ENCODE data around the gene NAMPT. TPM values are rescaled to one million over a fixed set of nuclear protein-coding genes. Genes with fewer than 3 reads are reported as not detected.
A peak's percentile ranks its signal among the peaks of the same experiment; 100 is the strongest.

Gene NAMPT
- total and polyA plus RNA-seq, 9 of the 15 experiments (the other 6 are each of a cell fraction or from before 2014, with no cell fraction given): 41.1 to 160 (median 106) TPM

DNA sequence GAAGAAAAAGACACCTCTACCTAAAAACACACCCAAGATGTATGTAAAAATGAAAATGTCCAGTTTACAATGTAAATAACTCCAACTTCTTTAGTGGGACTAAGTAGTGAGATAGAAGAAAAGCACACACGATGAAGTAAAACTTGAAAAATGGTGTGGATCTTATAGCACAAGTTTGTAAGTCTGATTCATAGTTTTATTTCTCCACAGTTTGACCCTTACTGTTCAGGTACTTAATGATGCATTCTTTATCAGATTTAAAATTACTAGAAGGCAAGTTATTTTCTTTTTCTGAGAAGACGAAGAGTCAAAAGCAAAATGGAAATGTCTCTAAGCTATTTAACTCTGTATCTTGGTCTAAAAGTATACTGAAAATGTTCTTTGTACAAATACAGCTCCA, 6.1 kb downstream of the NAMPT start:
- DNase-seq (ENCODE audit: extremely low read depth in 1 of 4, low spot score in 3 of 4): no peak
- Histone ChIP-seq H3K9me1 (ENCODE audit: control insufficient read depth, insufficient read depth, low read length) (no peaks in the 10 kb centered on the region), H3K9ac (ENCODE audit: insufficient read depth in 1 of 2, low read depth in 2 of 2, low read length in 2 of 2) (no peak overlapping the region), H3K4me3 (no peak overlapping the region), H3K27ac (ENCODE audit: extremely low read depth, low read depth, low read length) (no peak overlapping the region), H3K4me2 (ENCODE audit: insufficient read depth, low read length) (no peak overlapping the region), H3K27me3 (ENCODE audit: control insufficient read depth in 2 of 2, insufficient read depth in 2 of 2, low read length in 2 of 2) (no peaks in the 10 kb centered on the region), H3K36me3 (ENCODE audit: control insufficient read depth, insufficient read depth, low read length) (peaks cover 64% of the 10 kb centered on the region), H4K20me1 (replicated peaks; ENCODE audit: control insufficient read depth, insufficient read depth, low read length) (peaks cover 6% of the 10 kb centered on the region; the same call in 1 of the 2 replicates), H2AFZ (ENCODE audit: low read depth, low read length) (no peak overlapping the region), H3K9me3 (replicated peaks; ENCODE audit: control insufficient read depth, insufficient read depth, low read depth, low read length) (no peaks in the 10 kb centered on the region), H3K79me2 (ENCODE audit: control insufficient read depth, insufficient read depth, low read length) (peaks cover 88% of the 10 kb centered on the region), H3K4me1 (replicated peaks in 1 of 2; ENCODE audit: control insufficient read depth in 2 of 2, insufficient read depth in 2 of 2, low read length in 2 of 2) (peaks cover 0 to 27% of the 10 kb centered on the region in 2 experiments; a peak in 4 of 5 replicates)
- POLR2A ChIA-PET: interaction anchor here (0.6 to 5.2 kb wide), 4 partner anchors 10 to 207 kb away, joined by 3 to 73 read pairs (median 5); no protein-coding TSS in a partner anchor
- no TSS peak for BruUV-seq (replicated peaks)
- CTCF ChIA-PET (ENCODE audit: low intra/inter-chr PET ratio): no interaction called here
- no peak for FAIRE-seq
- in situ Hi-C loops (cut with MboI) (no loop called here), intact Hi-C loops (cut with micrococcal nuclease) (no loop called here)
- WGBS (ENCODE audit: insufficient coverage, low coverage, missing lambda C conversion rate): 76% methylated on average over 2 of the region's 2 CpGs
- ATAC-seq: no peak
- TF ChIP-seq RBFOX2 (IDR thresholded peaks at IDR 0.05; ENCODE audit: low read depth, low read length): 0 out of 2 replicates have a peak, but pooled peaks have one; percentile 24
- TF ChIP-seq, protein P1, sequence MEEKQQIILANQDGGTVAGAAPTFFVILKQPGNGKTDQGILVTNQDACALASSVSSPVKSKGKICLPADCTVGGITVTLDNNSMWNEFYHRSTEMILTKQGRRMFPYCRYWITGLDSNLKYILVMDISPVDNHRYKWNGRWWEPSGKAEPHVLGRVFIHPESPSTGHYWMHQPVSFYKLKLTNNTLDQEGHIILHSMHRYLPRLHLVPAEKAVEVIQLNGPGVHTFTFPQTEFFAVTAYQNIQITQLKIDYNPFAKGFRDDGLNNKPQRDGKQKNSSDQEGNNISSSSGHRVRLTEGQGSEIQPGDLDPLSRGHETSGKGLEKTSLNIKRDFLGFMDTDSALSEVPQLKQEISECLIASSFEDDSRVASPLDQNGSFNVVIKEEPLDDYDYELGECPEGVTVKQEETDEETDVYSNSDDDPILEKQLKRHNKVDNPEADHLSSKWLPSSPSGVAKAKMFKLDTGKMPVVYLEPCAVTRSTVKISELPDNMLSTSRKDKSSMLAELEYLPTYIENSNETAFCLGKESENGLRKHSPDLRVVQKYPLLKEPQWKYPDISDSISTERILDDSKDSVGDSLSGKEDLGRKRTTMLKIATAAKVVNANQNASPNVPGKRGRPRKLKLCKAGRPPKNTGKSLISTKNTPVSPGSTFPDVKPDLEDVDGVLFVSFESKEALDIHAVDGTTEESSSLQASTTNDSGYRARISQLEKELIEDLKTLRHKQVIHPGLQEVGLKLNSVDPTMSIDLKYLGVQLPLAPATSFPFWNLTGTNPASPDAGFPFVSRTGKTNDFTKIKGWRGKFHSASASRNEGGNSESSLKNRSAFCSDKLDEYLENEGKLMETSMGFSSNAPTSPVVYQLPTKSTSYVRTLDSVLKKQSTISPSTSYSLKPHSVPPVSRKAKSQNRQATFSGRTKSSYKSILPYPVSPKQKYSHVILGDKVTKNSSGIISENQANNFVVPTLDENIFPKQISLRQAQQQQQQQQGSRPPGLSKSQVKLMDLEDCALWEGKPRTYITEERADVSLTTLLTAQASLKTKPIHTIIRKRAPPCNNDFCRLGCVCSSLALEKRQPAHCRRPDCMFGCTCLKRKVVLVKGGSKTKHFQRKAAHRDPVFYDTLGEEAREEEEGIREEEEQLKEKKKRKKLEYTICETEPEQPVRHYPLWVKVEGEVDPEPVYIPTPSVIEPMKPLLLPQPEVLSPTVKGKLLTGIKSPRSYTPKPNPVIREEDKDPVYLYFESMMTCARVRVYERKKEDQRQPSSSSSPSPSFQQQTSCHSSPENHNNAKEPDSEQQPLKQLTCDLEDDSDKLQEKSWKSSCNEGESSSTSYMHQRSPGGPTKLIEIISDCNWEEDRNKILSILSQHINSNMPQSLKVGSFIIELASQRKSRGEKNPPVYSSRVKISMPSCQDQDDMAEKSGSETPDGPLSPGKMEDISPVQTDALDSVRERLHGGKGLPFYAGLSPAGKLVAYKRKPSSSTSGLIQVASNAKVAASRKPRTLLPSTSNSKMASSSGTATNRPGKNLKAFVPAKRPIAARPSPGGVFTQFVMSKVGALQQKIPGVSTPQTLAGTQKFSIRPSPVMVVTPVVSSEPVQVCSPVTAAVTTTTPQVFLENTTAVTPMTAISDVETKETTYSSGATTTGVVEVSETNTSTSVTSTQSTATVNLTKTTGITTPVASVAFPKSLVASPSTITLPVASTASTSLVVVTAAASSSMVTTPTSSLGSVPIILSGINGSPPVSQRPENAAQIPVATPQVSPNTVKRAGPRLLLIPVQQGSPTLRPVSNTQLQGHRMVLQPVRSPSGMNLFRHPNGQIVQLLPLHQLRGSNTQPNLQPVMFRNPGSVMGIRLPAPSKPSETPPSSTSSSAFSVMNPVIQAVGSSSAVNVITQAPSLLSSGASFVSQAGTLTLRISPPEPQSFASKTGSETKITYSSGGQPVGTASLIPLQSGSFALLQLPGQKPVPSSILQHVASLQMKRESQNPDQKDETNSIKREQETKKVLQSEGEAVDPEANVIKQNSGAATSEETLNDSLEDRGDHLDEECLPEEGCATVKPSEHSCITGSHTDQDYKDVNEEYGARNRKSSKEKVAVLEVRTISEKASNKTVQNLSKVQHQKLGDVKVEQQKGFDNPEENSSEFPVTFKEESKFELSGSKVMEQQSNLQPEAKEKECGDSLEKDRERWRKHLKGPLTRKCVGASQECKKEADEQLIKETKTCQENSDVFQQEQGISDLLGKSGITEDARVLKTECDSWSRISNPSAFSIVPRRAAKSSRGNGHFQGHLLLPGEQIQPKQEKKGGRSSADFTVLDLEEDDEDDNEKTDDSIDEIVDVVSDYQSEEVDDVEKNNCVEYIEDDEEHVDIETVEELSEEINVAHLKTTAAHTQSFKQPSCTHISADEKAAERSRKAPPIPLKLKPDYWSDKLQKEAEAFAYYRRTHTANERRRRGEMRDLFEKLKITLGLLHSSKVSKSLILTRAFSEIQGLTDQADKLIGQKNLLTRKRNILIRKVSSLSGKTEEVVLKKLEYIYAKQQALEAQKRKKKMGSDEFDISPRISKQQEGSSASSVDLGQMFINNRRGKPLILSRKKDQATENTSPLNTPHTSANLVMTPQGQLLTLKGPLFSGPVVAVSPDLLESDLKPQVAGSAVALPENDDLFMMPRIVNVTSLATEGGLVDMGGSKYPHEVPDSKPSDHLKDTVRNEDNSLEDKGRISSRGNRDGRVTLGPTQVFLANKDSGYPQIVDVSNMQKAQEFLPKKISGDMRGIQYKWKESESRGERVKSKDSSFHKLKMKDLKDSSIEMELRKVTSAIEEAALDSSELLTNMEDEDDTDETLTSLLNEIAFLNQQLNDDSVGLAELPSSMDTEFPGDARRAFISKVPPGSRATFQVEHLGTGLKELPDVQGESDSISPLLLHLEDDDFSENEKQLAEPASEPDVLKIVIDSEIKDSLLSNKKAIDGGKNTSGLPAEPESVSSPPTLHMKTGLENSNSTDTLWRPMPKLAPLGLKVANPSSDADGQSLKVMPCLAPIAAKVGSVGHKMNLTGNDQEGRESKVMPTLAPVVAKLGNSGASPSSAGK (IDR thresholded peaks at IDR 0.05): no peak
- TF ChIP-seq TCFL5 (CRISPR knock-in tag; conservative IDR thresholded peaks at IDR 0.05): no peak
- TF ChIP-seq, protein P2, sequence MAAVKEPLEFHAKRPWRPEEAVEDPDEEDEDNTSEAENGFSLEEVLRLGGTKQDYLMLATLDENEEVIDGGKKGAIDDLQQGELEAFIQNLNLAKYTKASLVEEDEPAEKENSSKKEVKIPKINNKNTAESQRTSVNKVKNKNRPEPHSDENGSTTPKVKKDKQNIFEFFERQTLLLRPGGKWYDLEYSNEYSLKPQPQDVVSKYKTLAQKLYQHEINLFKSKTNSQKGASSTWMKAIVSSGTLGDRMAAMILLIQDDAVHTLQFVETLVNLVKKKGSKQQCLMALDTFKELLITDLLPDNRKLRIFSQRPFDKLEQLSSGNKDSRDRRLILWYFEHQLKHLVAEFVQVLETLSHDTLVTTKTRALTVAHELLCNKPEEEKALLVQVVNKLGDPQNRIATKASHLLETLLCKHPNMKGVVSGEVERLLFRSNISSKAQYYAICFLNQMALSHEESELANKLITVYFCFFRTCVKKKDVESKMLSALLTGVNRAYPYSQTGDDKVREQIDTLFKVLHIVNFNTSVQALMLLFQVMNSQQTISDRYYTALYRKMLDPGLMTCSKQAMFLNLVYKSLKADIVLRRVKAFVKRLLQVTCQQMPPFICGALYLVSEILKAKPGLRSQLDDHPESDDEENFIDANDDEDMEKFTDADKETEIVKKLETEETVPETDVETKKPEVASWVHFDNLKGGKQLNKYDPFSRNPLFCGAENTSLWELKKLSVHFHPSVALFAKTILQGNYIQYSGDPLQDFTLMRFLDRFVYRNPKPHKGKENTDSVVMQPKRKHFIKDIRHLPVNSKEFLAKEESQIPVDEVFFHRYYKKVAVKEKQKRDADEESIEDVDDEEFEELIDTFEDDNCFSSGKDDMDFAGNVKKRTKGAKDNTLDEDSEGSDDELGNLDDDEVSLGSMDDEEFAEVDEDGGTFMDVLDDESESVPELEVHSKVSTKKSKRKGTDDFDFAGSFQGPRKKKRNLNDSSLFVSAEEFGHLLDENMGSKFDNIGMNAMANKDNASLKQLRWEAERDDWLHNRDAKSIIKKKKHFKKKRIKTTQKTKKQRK (IDR thresholded peaks at IDR 0.05; ENCODE audit: borderline replicate concordance, low read depth, low read length): no peak
- TF ChIP-seq GTF2F1 (IDR thresholded peaks at IDR 0.05; ENCODE audit: low read depth, low read length): no peak
- no peak for TF ChIP-seq ATF1 (CRISPR knock-in tag; IDR thresholded peaks at IDR 0.05)
- TF ChIP-seq ATF1 (tag; IDR thresholded peaks at IDR 0.05): no peak
- no peak for TF ChIP-seq SIN3A (IDR thresholded peaks at IDR 0.05; ENCODE audit: borderline replicate concordance in 2 of 2, control insufficient read depth in 1 of 2, low read depth in 2 of 2, low read length in 2 of 2)

Measured in K562 (cell line).